Esophagus muscularis mucosa (tissue), 4 donors: Measurements from ENCODE around the gene ZSCAN5A.

Experiments used
- EP300 ChIP-seq: sonication (generic); formaldehyde crosslinking; IDR thresholded peaks from one replicate; pipeline ENCODE4 v1.6.1; 2017; ENCODE audit warnings: antibody characterized with exemption
- POLR2A ChIP-seq: fragments of 450-650 bp; IDR thresholded peaks from one replicate; pipeline ENCODE4 v1.6.1; 2017; ENCODE audit warnings: antibody characterized with exemption, moderate library complexity, mild to moderate bottlenecking, low read depth
- TF ChIP-seq, protein P1 (sequence below), 3 experiments: fragments of 200-600 bp in 2 of 3; fragments of 450-650 bp in 1 of 3; sonication (generic) in 2 of 3; IDR thresholded peaks; one replicate each; pipeline ENCODE4 v1.5.1; 2017 to 2019; ENCODE audit warnings: antibody characterized with exemption in 3 of 3, mild to moderate bottlenecking in 2 of 3, moderate library complexity in 1 of 3

GRCh38 chr19:56308792-56309191, 5.8 kb downstream of the ZSCAN5A start:
- TF ChIP-seq EP300 (no peak), POLR2A (no peak)
- TF ChIP-seq, protein P1, sequence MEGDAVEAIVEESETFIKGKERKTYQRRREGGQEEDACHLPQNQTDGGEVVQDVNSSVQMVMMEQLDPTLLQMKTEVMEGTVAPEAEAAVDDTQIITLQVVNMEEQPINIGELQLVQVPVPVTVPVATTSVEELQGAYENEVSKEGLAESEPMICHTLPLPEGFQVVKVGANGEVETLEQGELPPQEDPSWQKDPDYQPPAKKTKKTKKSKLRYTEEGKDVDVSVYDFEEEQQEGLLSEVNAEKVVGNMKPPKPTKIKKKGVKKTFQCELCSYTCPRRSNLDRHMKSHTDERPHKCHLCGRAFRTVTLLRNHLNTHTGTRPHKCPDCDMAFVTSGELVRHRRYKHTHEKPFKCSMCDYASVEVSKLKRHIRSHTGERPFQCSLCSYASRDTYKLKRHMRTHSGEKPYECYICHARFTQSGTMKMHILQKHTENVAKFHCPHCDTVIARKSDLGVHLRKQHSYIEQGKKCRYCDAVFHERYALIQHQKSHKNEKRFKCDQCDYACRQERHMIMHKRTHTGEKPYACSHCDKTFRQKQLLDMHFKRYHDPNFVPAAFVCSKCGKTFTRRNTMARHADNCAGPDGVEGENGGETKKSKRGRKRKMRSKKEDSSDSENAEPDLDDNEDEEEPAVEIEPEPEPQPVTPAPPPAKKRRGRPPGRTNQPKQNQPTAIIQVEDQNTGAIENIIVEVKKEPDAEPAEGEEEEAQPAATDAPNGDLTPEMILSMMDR (IDR thresholded peaks at IDR 0.05), result no peak
